ENCODE results near the gene PDE1A. TPM values are rescaled to one million over a fixed set of nuclear protein-coding genes. Genes with fewer than 3 reads are reported as not detected.

Gene PDE1A
- total and polyA plus RNA-seq, 2 experiments from 2014 or later = 1.0 to 4.7 TPM

DNA sequence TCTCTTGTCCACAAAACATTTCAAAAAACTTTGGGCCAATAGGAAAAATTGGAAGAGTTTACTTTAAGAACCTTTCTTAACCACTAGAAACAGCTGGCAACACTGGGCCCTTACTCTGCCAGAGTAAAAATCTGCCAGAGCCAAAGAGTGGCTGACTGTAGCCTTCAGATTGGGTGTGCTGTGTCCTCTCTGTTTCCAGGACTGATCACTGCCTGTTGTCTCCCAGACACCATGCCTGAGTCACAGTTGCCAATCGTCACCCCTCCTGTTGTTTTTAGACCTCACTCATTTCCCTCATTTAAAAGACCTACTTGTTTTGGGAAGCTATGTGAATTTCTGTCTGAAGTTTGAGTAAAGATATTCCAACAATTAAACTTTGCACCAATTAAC is 282.1 kb downstream of the PDE1A start:
- no peaks in the 10 kb centered on the region for H3K27me3 ChIP-seq
- no peak overlapping the region for H3K27ac ChIP-seq
- TF ChIP-seq, protein P1, sequence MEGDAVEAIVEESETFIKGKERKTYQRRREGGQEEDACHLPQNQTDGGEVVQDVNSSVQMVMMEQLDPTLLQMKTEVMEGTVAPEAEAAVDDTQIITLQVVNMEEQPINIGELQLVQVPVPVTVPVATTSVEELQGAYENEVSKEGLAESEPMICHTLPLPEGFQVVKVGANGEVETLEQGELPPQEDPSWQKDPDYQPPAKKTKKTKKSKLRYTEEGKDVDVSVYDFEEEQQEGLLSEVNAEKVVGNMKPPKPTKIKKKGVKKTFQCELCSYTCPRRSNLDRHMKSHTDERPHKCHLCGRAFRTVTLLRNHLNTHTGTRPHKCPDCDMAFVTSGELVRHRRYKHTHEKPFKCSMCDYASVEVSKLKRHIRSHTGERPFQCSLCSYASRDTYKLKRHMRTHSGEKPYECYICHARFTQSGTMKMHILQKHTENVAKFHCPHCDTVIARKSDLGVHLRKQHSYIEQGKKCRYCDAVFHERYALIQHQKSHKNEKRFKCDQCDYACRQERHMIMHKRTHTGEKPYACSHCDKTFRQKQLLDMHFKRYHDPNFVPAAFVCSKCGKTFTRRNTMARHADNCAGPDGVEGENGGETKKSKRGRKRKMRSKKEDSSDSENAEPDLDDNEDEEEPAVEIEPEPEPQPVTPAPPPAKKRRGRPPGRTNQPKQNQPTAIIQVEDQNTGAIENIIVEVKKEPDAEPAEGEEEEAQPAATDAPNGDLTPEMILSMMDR (IDR thresholded peaks at IDR 0.05; ENCODE audit: poor library complexity) = no peak
- TF ChIP-seq EZH2 (IDR thresholded peaks at IDR 0.05; ENCODE audit: borderline replicate concordance) = no peak
- no peak for TF ChIP-seq EZH2phosphoT487 (IDR thresholded peaks at IDR 0.05; ENCODE audit: low read depth, severe bottlenecking, unreplicated experiment)
- no peaks in the 10 kb centered on the region for H4K20me1 ChIP-seq (ENCODE audit: insufficient read depth, poor library complexity, severe bottlenecking)
- H3K36me3 ChIP-seq (replicated peaks; ENCODE audit: insufficient read depth, low read depth) = no peaks in the 10 kb centered on the region
- H3K4me2 ChIP-seq = no peak overlapping the region
- no peak overlapping the region for H2AFZ ChIP-seq
- H3K4me3 ChIP-seq = no peak overlapping the region
- 81% methylated on average over 1 of the region's 1 CpG for whole genome bisulfite sequencing (ENCODE audit: low lambda C conversion rate, missing lambda C conversion rate)
- no peaks in the 10 kb centered on the region for H3K79me2 ChIP-seq
- no peaks in the 10 kb centered on the region for H3K9me2 ChIP-seq (replicated peaks; ENCODE audit: insufficient read depth)
- no peaks in the 10 kb centered on the region for H3K4me1 ChIP-seq (ENCODE audit: insufficient read depth)
- DNase-seq (ENCODE audit: low spot score) = no peak
- H3K9me3 ChIP-seq (ENCODE audit: low read depth) = no peaks in the 10 kb centered on the region

DNA sequence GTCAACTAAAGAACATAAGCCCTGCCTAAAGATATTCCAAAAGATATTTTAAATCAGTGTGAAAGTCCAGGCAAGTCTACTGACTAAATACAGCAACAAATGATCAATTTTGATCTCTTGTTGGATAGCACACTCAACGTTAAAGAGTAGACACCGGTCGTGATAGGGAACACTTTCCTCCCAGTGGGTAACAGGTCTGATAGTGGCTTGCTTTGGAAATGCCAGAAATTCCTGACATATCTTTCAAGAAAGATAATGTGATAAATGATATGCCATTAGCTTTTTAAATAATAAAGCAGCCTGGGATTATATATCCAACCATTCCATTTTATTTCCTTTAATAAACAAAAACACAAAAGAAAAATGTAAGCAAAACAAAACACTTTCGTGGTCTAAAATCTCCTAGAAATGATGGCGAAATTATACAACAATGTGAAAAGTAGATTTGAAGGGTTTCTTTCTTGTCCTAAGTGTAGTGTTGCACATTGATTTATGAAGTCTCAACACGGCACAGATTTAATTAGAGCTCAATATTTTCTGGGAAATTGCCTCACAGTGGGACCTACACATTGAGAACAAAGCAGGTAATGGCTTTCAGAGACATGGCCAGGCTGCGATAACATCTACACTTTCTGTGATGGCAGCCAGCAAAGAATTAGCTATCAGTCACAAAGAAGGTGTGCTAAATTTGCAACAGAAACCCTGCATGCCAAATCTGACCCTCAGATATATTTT is 282.6 kb downstream of the PDE1A start:
- Histone ChIP-seq H4K20me1 (ENCODE audit: insufficient read depth, poor library complexity, severe bottlenecking) (no peaks in the 10 kb centered on the region), H3K27ac (no peak overlapping the region), H3K4me2 (no peak overlapping the region), H3K36me3 (replicated peaks; ENCODE audit: insufficient read depth, low read depth) (no peaks in the 10 kb centered on the region), H3K9me3 (ENCODE audit: low read depth) (no peaks in the 10 kb centered on the region), H2AFZ (no peak overlapping the region), H3K9me2 (replicated peaks; ENCODE audit: insufficient read depth) (no peaks in the 10 kb centered on the region), H3K27me3 (no peaks in the 10 kb centered on the region), H3K79me2 (no peaks in the 10 kb centered on the region), H3K4me1 (ENCODE audit: insufficient read depth) (no peaks in the 10 kb centered on the region), H3K4me3 (no peak overlapping the region)
- 52% methylated on average over 7 of the region's 7 CpGs for WGBS (ENCODE audit: low lambda C conversion rate, missing lambda C conversion rate)
- no peak for DNase-seq (ENCODE audit: low spot score)
- TF ChIP-seq, protein P1 (IDR thresholded peaks at IDR 0.05; ENCODE audit: poor library complexity) = no peak
- no peak for TF ChIP-seq EZH2 (IDR thresholded peaks at IDR 0.05; ENCODE audit: borderline replicate concordance)
- TF ChIP-seq EZH2phosphoT487 (IDR thresholded peaks at IDR 0.05; ENCODE audit: low read depth, severe bottlenecking, unreplicated experiment) = no peak

DNA sequence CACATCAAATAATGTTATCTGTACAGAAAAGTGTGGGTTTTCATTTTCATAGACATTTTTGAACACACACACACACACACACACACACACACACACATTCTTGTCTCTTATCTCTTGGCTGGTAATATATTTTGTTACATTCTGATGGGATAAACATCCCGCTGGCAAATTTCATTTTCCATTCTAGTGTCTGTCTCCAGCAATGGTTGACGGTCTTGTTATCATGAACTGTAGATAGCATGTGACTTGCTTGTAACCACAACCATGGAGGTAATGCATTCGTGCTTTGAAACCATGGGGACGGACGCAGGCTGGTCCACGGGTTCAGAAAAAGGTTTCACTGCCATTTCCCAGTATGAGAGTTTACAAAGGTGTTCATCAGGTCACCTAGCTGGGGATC is 284.8 kb downstream of the PDE1A start:
- no peaks in the 10 kb centered on the region for H3K27me3 ChIP-seq
- no peak for TF ChIP-seq EZH2 (IDR thresholded peaks at IDR 0.05; ENCODE audit: borderline replicate concordance)
- TF ChIP-seq, protein P1 (IDR thresholded peaks at IDR 0.05; ENCODE audit: poor library complexity) = no peak
- TF ChIP-seq EZH2phosphoT487 (IDR thresholded peaks at IDR 0.05; ENCODE audit: low read depth, severe bottlenecking, unreplicated experiment) = no peak
- no peaks in the 10 kb centered on the region for H3K4me1 ChIP-seq (ENCODE audit: insufficient read depth)
- no peak overlapping the region for H3K27ac ChIP-seq
- H3K79me2 ChIP-seq = no peaks in the 10 kb centered on the region
- H4K20me1 ChIP-seq (ENCODE audit: insufficient read depth, poor library complexity, severe bottlenecking) = no peaks in the 10 kb centered on the region
- H3K9me2 ChIP-seq (replicated peaks; ENCODE audit: insufficient read depth) = no peaks in the 10 kb centered on the region
- H3K4me3 ChIP-seq = no peak overlapping the region
- no peaks in the 10 kb centered on the region for H3K9me3 ChIP-seq (ENCODE audit: low read depth)
- no peak for DNase-seq (ENCODE audit: low spot score)
- no peak overlapping the region for H2AFZ ChIP-seq
- WGBS (ENCODE audit: low lambda C conversion rate, missing lambda C conversion rate) = 79% methylated on average over 6 of the region's 6 CpGs
- no peak overlapping the region for H3K4me2 ChIP-seq
- no peaks in the 10 kb centered on the region for H3K36me3 ChIP-seq (replicated peaks; ENCODE audit: insufficient read depth, low read depth)
